ENCODE data around the gene CDK14. TPM values are rescaled to one million over a fixed set of nuclear protein-coding genes. Genes with fewer than 3 reads are reported as not detected.

The CDK14 gene
- total and polyA plus RNA-seq, 2 of the 8 experiments (the other 6 are each of a cell fraction or from before 2014, with no cell fraction given) = 5.5 to 47.3 TPM

- 97% methylated on average over 2 of the region's 2 CpGs; no CpG with 5 or more reads in 1 of the 2 experiments for WGBS, 2 experiments (ENCODE audit: extremely low coverage in 1 of 2, insufficient coverage in 1 of 2, insufficient read length in 1 of 2, insufficient replicate concordance in 2 of 2, low coverage in 1 of 2, low lambda C conversion rate in 2 of 2, missing lambda C conversion rate in 1 of 2)
- peaks cover 3 to 34% (median 24%) of the 10 kb centered on the region in 4 experiments for H3K27me3 ChIP-seq (replicated peaks in 1 of 4; ENCODE audit: control insufficient read depth in 3 of 4, extremely low read depth in 1 of 4, insufficient read depth in 3 of 4, low read length in 3 of 4)
- no peak overlapping the region for H4K8ac ChIP-seq (ENCODE audit: extremely low read depth, insufficient read depth, low read length)
- H4K91ac ChIP-seq (replicated peaks; ENCODE audit: insufficient read length, low read length) = no peak overlapping the region
- no peak overlapping the region for H3K23ac ChIP-seq (ENCODE audit: insufficient read length)
- FAIRE-seq (no peak), DNase-seq (ENCODE audit: low read depth in 1 of 2, low spot score in 2 of 2) (no peak)
- no peak overlapping the region for H2AFZ ChIP-seq (ENCODE audit: low read length)
- H2BK20ac ChIP-seq (ENCODE audit: low read length) = no peak overlapping the region
- H3K9me3 ChIP-seq (ENCODE audit: insufficient read depth in 2 of 2, low read depth in 1 of 2, low read length in 1 of 2) = no peaks in the 10 kb centered on the region
- no peaks in the 10 kb centered on the region for H3K4me1 ChIP-seq (replicated peaks in 1 of 4; ENCODE audit: control insufficient read depth in 3 of 4, insufficient read depth in 4 of 4, low read length in 3 of 4)
- no peak overlapping the region for H3K4me3 ChIP-seq (ENCODE audit: extremely low read depth in 1 of 4, insufficient read depth in 2 of 4, low read depth in 3 of 4, low read length in 4 of 4)
- H3K56ac ChIP-seq (replicated peaks; ENCODE audit: insufficient read length, low read depth, low read length) = no peak overlapping the region
- no peak overlapping the region for H2BK15ac ChIP-seq (ENCODE audit: low read length)
- no peak overlapping the region for H4K5ac ChIP-seq (ENCODE audit: insufficient read length, low read depth, low read length)
- H3K36me3 ChIP-seq (ENCODE audit: control insufficient read depth in 2 of 4, insufficient read depth in 4 of 4, low read length in 3 of 4) = no peaks in the 10 kb centered on the region
- H2BK120ac ChIP-seq (replicated peaks; ENCODE audit: low read depth, low read length) = no peak overlapping the region
- peaks cover 0 to 2% of the 10 kb centered on the region in 2 experiments for H4K20me1 ChIP-seq (replicated peaks in 1 of 2; ENCODE audit: control insufficient read depth in 1 of 2, insufficient read depth in 2 of 2, low read length in 2 of 2)
- no peak overlapping the region for H3K14ac ChIP-seq (ENCODE audit: insufficient read length)
- H3K9ac ChIP-seq (replicated peaks in 1 of 4; ENCODE audit: extremely low read depth in 1 of 4, low read depth in 3 of 4, low read length in 3 of 4) = no peak overlapping the region
- H3K23me2 ChIP-seq (ENCODE audit: low read depth, low read length) = no peaks in the 10 kb centered on the region
- no peak overlapping the region for H3K4me2 ChIP-seq (ENCODE audit: insufficient read depth in 1 of 2, low read depth in 2 of 2, low read length in 2 of 2)
- H3K79me2 ChIP-seq (ENCODE audit: control insufficient read depth in 1 of 2, insufficient read depth in 2 of 2, low read length in 2 of 2) = no peaks in the 10 kb centered on the region
- H3K4ac ChIP-seq (replicated peaks; ENCODE audit: insufficient read length, low read depth, low read length) = no peak overlapping the region
- H3K79me1 ChIP-seq (ENCODE audit: low read depth, low read length) = no peaks in the 10 kb centered on the region
- H2AK5ac ChIP-seq (ENCODE audit: low read depth, low read length) = no peak overlapping the region
- no peak overlapping the region for H2BK12ac ChIP-seq (ENCODE audit: low read depth, low read length)
- no peak overlapping the region for H3K27ac ChIP-seq (ENCODE audit: low read depth, low read length)
- no peak overlapping the region for H3K18ac ChIP-seq (ENCODE audit: extremely low read depth, low read length)
- ChIA-PET CTCF (ENCODE audit: partially characterized antibody) (interaction anchor here (0.6 to 1.4 kb wide), 4 partner anchors 9 to 196 kb away, joined by 3 read pairs; no protein-coding TSS in a partner anchor), POLR2A (ENCODE audit: partially characterized antibody) (no interaction called here)
- H2BK5ac ChIP-seq (ENCODE audit: low read depth, low read length) = no peak overlapping the region
- TF ChIP-seq CHD2 (IDR thresholded peaks at IDR 0.05; ENCODE audit: low read length) = no peak
- TF ChIP-seq ATF2 (IDR thresholded peaks at IDR 0.05; ENCODE audit: low read length) = no peak
- no peak for TF ChIP-seq YY1 (IDR thresholded peaks at IDR 0.05; ENCODE audit: low read depth, low read length)
- TF ChIP-seq MAFK (IDR thresholded peaks at IDR 0.05; ENCODE audit: low read depth, low read length) = no peak
- no peak for TF ChIP-seq TAF7 (optimal IDR thresholded peaks at IDR 0.05; ENCODE audit: borderline replicate concordance, low read depth, low read length)
- TF ChIP-seq, protein P1, sequence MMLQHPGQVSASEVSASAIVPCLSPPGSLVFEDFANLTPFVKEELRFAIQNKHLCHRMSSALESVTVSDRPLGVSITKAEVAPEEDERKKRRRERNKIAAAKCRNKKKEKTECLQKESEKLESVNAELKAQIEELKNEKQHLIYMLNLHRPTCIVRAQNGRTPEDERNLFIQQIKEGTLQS (IDR thresholded peaks at IDR 0.05; ENCODE audit: insufficient read depth, low read depth, low read length) = no peak
- no peak for TF ChIP-seq SP4 (IDR thresholded peaks at IDR 0.05; ENCODE audit: low read length)
- no peak for TF ChIP-seq KDM5A (IDR thresholded peaks at IDR 0.05; ENCODE audit: low read length)
- TF ChIP-seq GTF2F1 (IDR thresholded peaks at IDR 0.05; ENCODE audit: borderline replicate concordance, low read depth, low read length) = no peak
Observed at GRCh38 chr7:91054374-91054773, 458.3 kb downstream of the CDK14 start.
